GM23248 (cell line): ENCODE data around the gene TOMM7. TPM values are rescaled to one million over a fixed set of nuclear protein-coding genes. Genes with fewer than 3 reads are reported as not detected.
"Not testable (repeated sequence)": the region's sequence is repeated elsewhere in the genome, so short reads cannot be mapped to it uniquely, and the experiment has no call there.

Source experiments
- DNase-seq: peaks from one replicate; pipeline ENCODE4 v3.0.0-alpha.2; 2015
- H2AFZ ChIP-seq: fragments of 200-600 bp; sonication (generic); 2 replicates; pipeline ENCODE4 v1.6.1; 2016; ENCODE audit warnings: antibody characterized with exemption
- H3F3A ChIP-seq: fragments of 200-600 bp; sonication (generic); 2 replicates; pipeline ENCODE4 v1.6.1; 2016; ENCODE audit warnings: mild to moderate bottlenecking, antibody characterized with exemption, mixed run types; ENCODE audit not compliant: insufficient read depth
- H3K27ac ChIP-seq: fragments of 200-600 bp; sonication (generic); 2 replicates; pipeline ENCODE4 v1.5.1; 2016; ENCODE audit warnings: mild to moderate bottlenecking
- H3K27me3 ChIP-seq: fragments of 200-600 bp; sonication (generic); replicated peaks from 2 replicates; pipeline ENCODE4 v1.6.1; 2016; ENCODE audit warnings: mild to moderate bottlenecking; ENCODE audit not compliant: insufficient read depth
- H3K36me3 ChIP-seq: fragments of 200-600 bp; sonication (generic); 2 replicates; pipeline ENCODE4 v1.6.1; 2016; ENCODE audit warnings: low read depth, mild to moderate bottlenecking
- H3K4me1 ChIP-seq: fragments of 200-600 bp; sonication (generic); 2 replicates; pipeline ENCODE4 v1.6.1; 2016; ENCODE audit warnings: mild to moderate bottlenecking; ENCODE audit not compliant: insufficient read depth
- H3K4me2 ChIP-seq: fragments of 200-600 bp; sonication (generic); one replicate; pipeline ENCODE4 v1.6.1; 2016; ENCODE audit warnings: mild to moderate bottlenecking; ENCODE audit not compliant: unreplicated experiment
- H3K4me3 ChIP-seq: fragments of 200-600 bp; sonication (generic); 2 replicates; pipeline ENCODE4 v1.5.1; 2016; ENCODE audit warnings: mild to moderate bottlenecking
- H3K79me2 ChIP-seq: fragments of 200-600 bp; sonication (generic); 2 replicates; pipeline ENCODE4 v1.6.1; 2016; ENCODE audit warnings: mild to moderate bottlenecking; ENCODE audit not compliant: insufficient read depth
- H3K9ac ChIP-seq: fragments of 200-600 bp; sonication (generic); 2 replicates; pipeline ENCODE4 v1.6.1; 2016; ENCODE audit warnings: mild to moderate bottlenecking
- H3K9me2 ChIP-seq: fragments of 200-600 bp; sonication (generic); 2 replicates; pipeline ENCODE4 v1.6.1; 2016; ENCODE audit warnings: mixed run types, mild to moderate bottlenecking, moderate library complexity; ENCODE audit not compliant: insufficient read depth
- H3K9me3 ChIP-seq: fragments of 200-600 bp; sonication (generic); one replicate; pipeline ENCODE4 v1.6.1; 2017; ENCODE audit warnings: low read depth
- H4K20me1 ChIP-seq: fragments of 200-600 bp; sonication (generic); 2 replicates; pipeline ENCODE4 v1.6.0; 2016; ENCODE audit not compliant: insufficient read depth
- EZH2 ChIP-seq: fragments of 200-600 bp; sonication (generic); IDR thresholded peaks from 2 replicates; pipeline ENCODE4 v1.6.1; 2018; ENCODE audit warnings: antibody characterized with exemption, mild to moderate bottlenecking; ENCODE audit not compliant: insufficient read depth, poor library complexity, severe bottlenecking
- EZH2phosphoT487 ChIP-seq: fragments of 200-600 bp; sonication (generic); IDR thresholded peaks from 2 replicates; pipeline ENCODE4 v1.6.1; 2018; ENCODE audit warnings: antibody characterized with exemption, moderate library complexity, mild to moderate bottlenecking, low read depth; ENCODE audit not compliant: insufficient read depth
- WGBS, 2 experiments: methylation state at CpG; one replicate each; pipeline ENCODE4 v1.1.6; 2015 to 2017; ENCODE audit warnings: low lambda C conversion rate in 2 of 2, low coverage in 1 of 2; ENCODE audit errors: missing lambda C conversion rate in 2 of 2; 5-methylcytosine and 5-hydroxymethylcytosine counted together
- in situ Hi-C: fragments of 300-500 bp; cut with MboI; formaldehyde crosslinking; loops from 2 replicates; pipeline ENCODE4 v1.15.0; 2020
- polyA plus RNA-seq: library from polyadenylated mRNA; unstranded; fragments of >200 nt; fragmentation: Nextera tagmentation; extraction: Ambion mirVana; gene quantifications from 2 replicates; pipeline ENCODE4 v1.2.1, GENCODE V29; 2016
- total RNA-seq: library from RNA; depleted of rRNA; stranded (reverse); fragments of >200 nt; shearing (Covaris generic); gene quantifications from 2 replicates; pipeline ENCODE4 v1.2.3, GENCODE V29; 2014

TOMM7 gene
- total and polyA plus RNA-seq, 2 experiments from 2014 or later = 132 to 408 TPM

- Histone ChIP-seq H3K9me3 (no peaks in the 10 kb centered on the region), H3K4me2 (no peak overlapping the region), H3K36me3 (no peaks in the 10 kb centered on the region), H3K4me3 (no peak overlapping the region), H3K4me1 (peaks cover 10% of the 10 kb centered on the region), H3K9me2 (no peaks in the 10 kb centered on the region), H3F3A (peaks cover 13% of the 10 kb centered on the region), H3K27ac (no peak overlapping the region), H4K20me1 (no peaks in the 10 kb centered on the region), H2AFZ (peak overlapping the region; percentile 32), H3K9ac (no peak overlapping the region), H3K27me3 (no peaks in the 10 kb centered on the region), H3K79me2 (no peaks in the 10 kb centered on the region)
- no peak for DNase-seq
- TF ChIP-seq EZH2phosphoT487 = no peak
- no peak for TF ChIP-seq EZH2
- WGBS, 2 experiments = 45 to 49% methylated on average over 6 of the region's 6 CpGs
- in situ Hi-C loops = loop anchor here (25.0 kb wide), 1 partner anchor 220 kb away; no protein-coding TSS in a partner anchor
Measured at GRCh38 chr7:22842383-22842941, 19.8 kb upstream of the TOMM7 start.

DNA sequence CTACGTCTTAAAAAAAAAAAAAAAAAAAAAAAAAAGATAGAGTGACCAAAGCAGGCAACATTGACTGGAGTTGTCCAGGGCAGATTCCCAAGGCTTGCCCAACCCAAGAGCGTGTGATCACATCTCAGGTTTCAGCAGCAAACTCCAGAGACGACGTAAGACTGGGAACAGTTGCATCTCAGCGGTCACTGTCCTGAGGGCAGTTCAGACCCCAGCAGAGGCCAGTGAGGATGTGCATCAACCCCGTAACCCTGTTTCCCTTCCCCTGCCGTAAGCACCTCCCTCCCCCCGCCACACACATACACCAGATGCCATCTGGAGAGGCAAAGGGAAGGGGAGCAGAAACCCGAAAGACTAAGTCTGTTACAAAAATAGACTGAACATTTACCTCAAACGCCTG lies 19.3 kb upstream of the TOMM7 start:
- Histone ChIP-seq H3K9me3 (no peaks in the 10 kb centered on the region), H3K9me2 (no peaks in the 10 kb centered on the region), H3K4me1 (peaks cover 10% of the 10 kb centered on the region), H2AFZ (peak overlapping the region; percentile 32; the same call in 1 of the 2 replicates), H3K4me2 (no peak overlapping the region), H3K27me3 (no peaks in the 10 kb centered on the region), H3F3A (peaks cover 13% of the 10 kb centered on the region), H3K27ac (no peak overlapping the region), H3K36me3 (no peaks in the 10 kb centered on the region), H3K9ac (no peak overlapping the region), H3K79me2 (no peaks in the 10 kb centered on the region), H4K20me1 (no peaks in the 10 kb centered on the region), H3K4me3 (no peak overlapping the region)
- in situ Hi-C loops = loop anchor here (25.0 kb wide), 1 partner anchor 220 kb away; no protein-coding TSS in a partner anchor
- TF ChIP-seq EZH2phosphoT487 = no peak
- no peak for TF ChIP-seq EZH2
- peak; percentile 26 for DNase-seq
- 73 to 78% methylated on average over 9 to 10 of the region's 10 CpGs for WGBS, 2 experiments

DNA sequence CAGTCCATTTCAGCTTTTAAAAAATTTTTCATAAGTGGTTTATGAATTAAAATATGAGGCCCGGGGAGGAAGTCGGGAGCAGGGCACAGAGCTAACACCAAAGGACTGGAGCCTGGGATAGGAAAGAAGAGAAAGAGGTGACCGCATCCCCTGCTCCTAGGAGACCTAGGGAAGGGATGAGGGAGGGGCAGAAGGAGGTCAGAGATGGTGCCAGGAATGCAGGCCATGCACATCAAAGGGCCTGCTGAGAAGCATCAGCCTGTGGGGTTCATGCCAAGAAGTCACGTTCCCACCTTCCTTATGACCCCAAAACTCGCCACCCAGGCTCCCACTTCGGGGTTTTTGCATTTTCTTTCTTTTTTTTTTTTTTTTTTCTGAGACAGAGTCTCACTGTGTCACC lies 14.7 kb upstream of the TOMM7 start:
- no peak overlapping the region for H2AFZ ChIP-seq
- no peak overlapping the region for H3K9ac ChIP-seq
- in situ Hi-C loops = loop anchor here (25.0 kb wide), 1 partner anchor 225 kb away; no protein-coding TSS in a partner anchor
- H3K9me3 ChIP-seq = no peaks in the 10 kb centered on the region
- peaks cover 5% of the 10 kb centered on the region; the same call in 1 of the 2 replicates for H3K4me1 ChIP-seq
- no peaks in the 10 kb centered on the region for H4K20me1 ChIP-seq
- no peak overlapping the region for H3K4me3 ChIP-seq
- peaks cover 6% of the 10 kb centered on the region; the same call in 1 of the 2 replicates for H3F3A ChIP-seq
- WGBS, 2 experiments = 83 to 86% methylated on average over 6 of the region's 6 CpGs
- H3K27me3 ChIP-seq = no peaks in the 10 kb centered on the region
- H3K27ac ChIP-seq = no peak overlapping the region
- no peak for DNase-seq
- TF ChIP-seq EZH2 (no peak), EZH2phosphoT487 (no peak)
- H3K36me3 ChIP-seq = no peaks in the 10 kb centered on the region
- H3K4me2 ChIP-seq = no peak overlapping the region
- H3K79me2 ChIP-seq = no peaks in the 10 kb centered on the region
- no peaks in the 10 kb centered on the region for H3K9me2 ChIP-seq

DNA sequence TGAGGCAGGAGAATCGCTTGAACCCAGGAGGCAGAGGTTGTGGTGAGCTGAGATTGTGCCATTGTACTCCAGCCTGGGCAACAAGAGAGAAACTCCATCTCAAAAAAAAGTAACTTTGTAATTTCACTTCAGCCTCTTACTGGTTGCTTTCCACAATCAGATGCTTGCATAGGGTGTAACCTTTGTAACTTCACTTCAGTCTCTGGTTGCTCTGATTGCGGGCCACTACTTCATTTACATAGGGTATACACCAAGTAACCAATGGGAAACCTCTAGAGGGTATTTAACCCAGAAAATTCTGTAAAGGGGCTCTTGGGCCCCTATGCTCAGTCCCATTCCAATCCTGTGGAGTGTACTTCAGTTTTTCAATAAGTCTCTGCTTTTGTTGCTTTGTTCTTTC lies 13.9 kb upstream of the TOMM7 start:
- H3K4me3 ChIP-seq, H3K36me3 ChIP-seq, H3K9ac ChIP-seq, H3K27ac ChIP-seq, H3K27me3 ChIP-seq, H3K79me2 ChIP-seq, H2AFZ ChIP-seq, H3K4me2 ChIP-seq, H4K20me1 ChIP-seq, DNase-seq, H3K9me3 ChIP-seq, H3K4me1 ChIP-seq, H3K9me2 ChIP-seq, H3F3A ChIP-seq: not testable (repeated sequence)
- in situ Hi-C loops = loop anchor here (25.0 kb wide), 1 partner anchor 226 kb away; no protein-coding TSS in a partner anchor
- WGBS, 2 experiments = 82 to 83% methylated on average over 2 of the region's 2 CpGs
